Endothelial cell of umbilical vein (primary cell): Measurements from ENCODE around the gene AUTS2. TPM values are rescaled to one million over a fixed set of nuclear protein-coding genes. Genes with fewer than 3 reads are reported as not detected.

Experiments
- BruUV-seq: library from RNA; stranded (reverse); fragments of 400-500 nt; replicated peaks from 2 replicates; lab custom pipeline; 2021; lab: Mats Ljungman, UMichigan
- CTCF ChIA-PET: fragments of 300-600, 350-600 bp; sonication (Branson Sonifier 250); formaldehyde crosslinking; loops from one replicate; lab custom pipeline; 2021; ENCODE audit warnings: antibody characterized with exemption, inconsistent platforms; lab: Charles Lee
- POLR2A ChIA-PET: fragments of 300-600, 350-600 bp; sonication (Branson Sonifier 250); formaldehyde crosslinking; loops from one replicate; lab custom pipeline; 2021; ENCODE audit warnings: antibody characterized with exemption, inconsistent platforms; lab: Charles Lee
- DNase-seq: peaks from one replicate; pipeline ENCODE4 v3.0.0-alpha.2; 2011; ENCODE audit warnings: low read depth, low spot score
- FAIRE-seq: peaks from 2 replicates; lab custom pipeline; 2011; peaks lifted over from hg19 to GRCh38; lab: Jason Lieb, UNC
- H2AFZ ChIP-seq: 2 replicates; pipeline ENCODE4 v1.6.0; 2012; ENCODE audit warnings: low read depth, low read length, control low read depth, inconsistent platforms
- H3K27ac ChIP-seq: 2 replicates; pipeline ENCODE4 v1.5.1; 2011; ENCODE audit warnings: low read depth, mild to moderate bottlenecking, control low read depth, low read length, moderate library complexity; ENCODE audit not compliant: insufficient read depth
- H3K27me3 ChIP-seq, 2 experiments: 2 replicates each; pipeline versions ENCODE4 v1.6.0 to v1.6.1; 2011; ENCODE audit warnings: low read length in 2 of 2, mixed read lengths in 1 of 2; ENCODE audit not compliant: control insufficient read depth in 2 of 2, insufficient read depth in 2 of 2
- H3K36me3 ChIP-seq, 2 experiments: 2 replicates in 1 of 2; 3 replicates in 1 of 2; pipeline ENCODE4 v1.5.1; 2011; ENCODE audit warnings: low read length in 2 of 2, mild to moderate bottlenecking in 1 of 2, moderate library complexity in 1 of 2; ENCODE audit not compliant: control insufficient read depth in 2 of 2, insufficient read depth in 2 of 2; ENCODE audit errors: extremely low read depth in 1 of 2
- H3K4me1 ChIP-seq: 3 replicates; pipeline ENCODE4 v1.5.1; 2011; ENCODE audit warnings: mild to moderate bottlenecking, low read length; ENCODE audit not compliant: control insufficient read depth, insufficient read depth; ENCODE audit errors: extremely low read depth
- H3K4me2 ChIP-seq: 2 replicates; pipeline ENCODE4 v1.6.1; 2011; ENCODE audit warnings: low read length, control low read depth, mixed read lengths; ENCODE audit not compliant: insufficient read depth
- H3K4me3 ChIP-seq, 3 experiments: fragments of 200-600 bp in 1 of 3; sonication (generic), shearing (Covaris generic) in 1 of 3; replicated peaks in 1 of 3; 2 replicates each; pipeline ENCODE4 v1.5.1; 2011 to 2016; ENCODE audit warnings: control low read depth in 3 of 3, low read length in 3 of 3, mild to moderate bottlenecking in 2 of 3, inconsistent platforms in 1 of 3, low read depth in 1 of 3, moderate library complexity in 1 of 3; ENCODE audit not compliant: insufficient read depth in 1 of 3
- H3K79me2 ChIP-seq: 2 replicates; pipeline ENCODE4 v1.6.0; 2012; ENCODE audit warnings: low read length, inconsistent platforms; ENCODE audit not compliant: control insufficient read depth, insufficient read depth
- H3K9ac ChIP-seq: replicated peaks from 2 replicates; pipeline ENCODE3; 2011; ENCODE audit warnings: low read length, control low read depth; ENCODE audit not compliant: insufficient read depth; ENCODE audit errors: extremely low read depth
- H3K9me1 ChIP-seq: replicated peaks from 3 replicates; pipeline ENCODE4 v1.6.0; 2011; ENCODE audit warnings: mild to moderate bottlenecking, low read length; ENCODE audit not compliant: control insufficient read depth, insufficient read depth; ENCODE audit errors: extremely low read depth
- H3K9me3 ChIP-seq: replicated peaks from 2 replicates; pipeline ENCODE4 v1.5.1; 2012; ENCODE audit warnings: low read length, inconsistent platforms; ENCODE audit not compliant: control insufficient read depth, insufficient read depth
- H4K20me1 ChIP-seq: replicated peaks from 2 replicates; pipeline ENCODE3; 2011; ENCODE audit warnings: mild to moderate bottlenecking, low read length; ENCODE audit not compliant: control insufficient read depth, insufficient read depth; ENCODE audit errors: extremely low read depth
- CTCF ChIP-seq, 2 donors: IDR thresholded peaks; 1 replicate in 1 of 2; 2 replicates in 1 of 2; pipeline ENCODE4 v1.5.1; 2011; ENCODE audit warnings: low read length in 2 of 2, mild to moderate bottlenecking in 2 of 2, moderate library complexity in 2 of 2, control low read depth in 1 of 2, inconsistent platforms in 1 of 2, low read depth in 1 of 2; ENCODE audit not compliant: insufficient read depth in 1 of 2; ENCODE audit errors: extremely low read depth in 1 of 2
- EZH2 ChIP-seq: IDR thresholded peaks from 2 replicates; pipeline ENCODE4 v1.6.1; 2012; ENCODE audit warnings: borderline replicate concordance, low read depth, mild to moderate bottlenecking, moderate library complexity, low read length, inconsistent platforms; ENCODE audit not compliant: severe bottlenecking
- FOS ChIP-seq: IDR thresholded peaks from 2 replicates; pipeline ENCODE4 v1.6.1; 2011; ENCODE audit warnings: mild to moderate bottlenecking, low read length, moderate library complexity, borderline replicate concordance; ENCODE audit not compliant: insufficient read depth
- GATA2 ChIP-seq: IDR thresholded peaks from 2 replicates; pipeline ENCODE4 v1.7.0; 2011; ENCODE audit warnings: low read depth, mild to moderate bottlenecking, moderate library complexity, mixed read lengths, low read length; ENCODE audit not compliant: insufficient read length, insufficient read depth
- JUN ChIP-seq: IDR thresholded peaks from 2 replicates; pipeline ENCODE4 v1.6.1; 2011; ENCODE audit warnings: borderline replicate concordance, low read depth; ENCODE audit not compliant: insufficient read length, insufficient read depth
- MAX ChIP-seq: IDR thresholded peaks from 2 replicates; pipeline ENCODE4 v1.6.1; 2011; ENCODE audit not compliant: insufficient read depth, insufficient read length
- MYC ChIP-seq: IDR thresholded peaks from one replicate; pipeline ENCODE4 v1.6.1; 2011; ENCODE audit warnings: mild to moderate bottlenecking, low read depth, low read length
- POLR2A ChIP-seq: IDR thresholded peaks from 2 replicates; pipeline ENCODE4 v1.6.1; 2012; ENCODE audit warnings: low read depth, mild to moderate bottlenecking, control low read depth, low read length
- POLR2AphosphoS5 ChIP-seq: IDR thresholded peaks from 2 replicates; pipeline ENCODE4 v1.6.1; 2012; ENCODE audit warnings: low read depth, mild to moderate bottlenecking, control low read depth, low read length, moderate library complexity; ENCODE audit not compliant: insufficient read depth
- dilution Hi-C: fragments of 300-500 bp; cut with MboI; formaldehyde crosslinking; loops from one replicate; pipeline ENCODE4 v1.15.0; 2019; ENCODE audit warnings: low sequenced_read_pairs; ENCODE audit not compliant: extremely low pct_ligation_motif_present
- intact Hi-C: fragments of 100-400 bp; cut with micrococcal nuclease; formaldehyde crosslinking; loops from one replicate; pipeline ENCODE4 v1.10.0; 2022
- polyA plus RNA-seq, 4 experiments: library from polyadenylated mRNA; depleted of rRNA in 3 of 4; stranded (reverse) in 3 of 4; unstranded in 1 of 4; fragments of >200 nt; gene quantifications; 2 replicates each; pipeline versions ENCODE4 v1.2.1 to v1.2.3, GENCODE V29; 2011 to 2012; ENCODE audit warnings: missing spikeins in 1 of 4
- total RNA-seq: library from RNA; stranded (reverse); gene quantifications from 2 replicates; pipeline ENCODE4 v1.2.3, GENCODE V29; 2021

AUTS2 gene
- total and polyA plus RNA-seq, 2 donors (not counting 3 experiments of a cell fraction or from before 2014, with no cell fraction given): 0.59 to 8.0 TPM

- FAIRE-seq (no peak), DNase-seq (no peak)
- H3K36me3 ChIP-seq: no peaks in the 10 kb centered on the region
- ChIA-PET CTCF (no interaction called here), POLR2A (no interaction called here)
- dilution Hi-C loops (no loop called here), intact Hi-C loops (no loop called here)
- no peaks in the 10 kb centered on the region for H3K27me3 ChIP-seq
- no peak overlapping the region for H3K27ac ChIP-seq
- no peaks in the 10 kb centered on the region for H3K9me1 ChIP-seq
- TF ChIP-seq POLR2A (no peak), EZH2 (no peak), FOS (no peak), CTCF (IDR thresholded peaks at IDR 0.05; ENCODE audit: extremely low read depth in 1 of 2, insufficient read depth in 1 of 2, low read depth in 1 of 2, low read length in 2 of 2) (no peak), JUN (no peak), POLR2AphosphoS5 (no peak), MYC (no peak), MAX (no peak), GATA2 (no peak)
- H3K79me2 ChIP-seq: no peaks in the 10 kb centered on the region
- no peak overlapping the region for H3K4me3 ChIP-seq
- H3K4me1 ChIP-seq: no peaks in the 10 kb centered on the region
- H2AFZ ChIP-seq: no peak overlapping the region
- no TSS peak for BruUV-seq
- H4K20me1 ChIP-seq: no peaks in the 10 kb centered on the region
- H3K4me2 ChIP-seq: no peak overlapping the region
- no peak overlapping the region for H3K9ac ChIP-seq
- H3K9me3 ChIP-seq: peaks cover 5% of the 10 kb centered on the region
Observed at GRCh38 chr7:70489813-70490212, 891.5 kb downstream of the AUTS2 start.
